ENCODE measurements around the gene EXTL1.
"Not testable (repeated sequence)": the region's sequence is repeated elsewhere in the genome, so short reads cannot be mapped to it uniquely, and the experiment has no call there.

The EXTL1 gene, protein sequence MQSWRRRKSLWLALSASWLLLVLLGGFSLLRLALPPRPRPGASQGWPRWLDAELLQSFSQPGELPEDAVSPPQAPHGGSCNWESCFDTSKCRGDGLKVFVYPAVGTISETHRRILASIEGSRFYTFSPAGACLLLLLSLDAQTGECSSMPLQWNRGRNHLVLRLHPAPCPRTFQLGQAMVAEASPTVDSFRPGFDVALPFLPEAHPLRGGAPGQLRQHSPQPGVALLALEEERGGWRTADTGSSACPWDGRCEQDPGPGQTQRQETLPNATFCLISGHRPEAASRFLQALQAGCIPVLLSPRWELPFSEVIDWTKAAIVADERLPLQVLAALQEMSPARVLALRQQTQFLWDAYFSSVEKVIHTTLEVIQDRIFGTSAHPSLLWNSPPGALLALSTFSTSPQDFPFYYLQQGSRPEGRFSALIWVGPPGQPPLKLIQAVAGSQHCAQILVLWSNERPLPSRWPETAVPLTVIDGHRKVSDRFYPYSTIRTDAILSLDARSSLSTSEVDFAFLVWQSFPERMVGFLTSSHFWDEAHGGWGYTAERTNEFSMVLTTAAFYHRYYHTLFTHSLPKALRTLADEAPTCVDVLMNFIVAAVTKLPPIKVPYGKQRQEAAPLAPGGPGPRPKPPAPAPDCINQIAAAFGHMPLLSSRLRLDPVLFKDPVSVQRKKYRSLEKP

GRCh38 chr1:26021647-26022403, at the start of gene EXTL1:
Gene EXTL1 (plus strand): TSS chr1:26021775. CDS start chr1:26022647, 872 bp downstream.
- DNase-seq: no peak

DNA sequence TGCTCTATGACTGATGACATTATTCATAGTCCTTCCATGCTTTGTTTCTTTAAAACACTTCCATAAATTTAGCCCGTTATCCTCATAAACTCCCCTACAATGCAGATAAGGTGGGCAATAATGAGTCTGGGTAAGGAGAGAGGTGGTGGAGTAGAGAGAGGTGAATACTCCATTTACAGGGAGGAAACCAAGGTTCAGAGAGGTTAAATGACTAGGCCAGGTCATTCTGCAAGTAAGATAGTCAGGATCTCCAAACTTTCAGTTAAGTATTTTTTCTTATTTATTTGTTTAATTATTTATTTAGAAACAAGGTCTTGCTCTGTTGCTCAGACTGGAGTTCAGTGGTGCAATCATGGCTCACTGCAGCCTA, 49.8 kb upstream of the EXTL1 start:
- DNase-seq: no peak

DNA sequence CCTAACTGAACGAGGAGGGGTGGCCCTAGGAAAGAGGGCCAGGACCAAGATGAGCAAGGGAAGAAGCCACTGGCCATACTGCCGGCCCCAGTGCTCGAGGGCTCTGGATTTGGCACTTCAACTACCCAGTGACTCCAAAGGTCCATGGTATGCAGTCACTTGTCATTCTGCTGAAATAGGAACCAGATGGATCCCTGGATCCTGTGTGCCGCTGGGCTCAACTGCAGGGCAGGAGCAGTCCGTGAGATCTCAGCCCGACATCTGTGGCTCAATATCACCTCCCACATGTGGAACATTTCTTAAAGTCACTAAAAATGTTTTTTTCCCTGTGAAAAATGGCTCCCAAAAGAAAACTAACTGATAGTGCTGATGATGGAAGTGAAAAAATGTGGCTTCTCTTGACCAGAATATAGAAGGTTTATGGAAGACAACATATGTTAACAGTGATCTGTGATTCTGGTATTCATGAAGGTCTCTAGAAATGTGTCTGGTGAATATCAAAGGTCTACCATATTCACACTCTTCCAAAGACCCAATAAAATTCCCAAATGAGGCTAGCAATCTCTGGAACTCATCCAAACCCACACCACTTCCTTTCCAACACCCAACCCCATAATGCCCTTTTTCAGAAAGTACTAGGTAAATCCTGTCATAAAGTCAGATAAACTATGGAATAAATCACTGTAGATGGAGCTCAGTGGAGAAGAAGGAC, 47.8 kb upstream of the EXTL1 start:
- DNase-seq: no peak

- no peak for DNase-seq
Measured at GRCh38 chr1:25977801-25978200, 43.8 kb upstream of the EXTL1 start.

DNA sequence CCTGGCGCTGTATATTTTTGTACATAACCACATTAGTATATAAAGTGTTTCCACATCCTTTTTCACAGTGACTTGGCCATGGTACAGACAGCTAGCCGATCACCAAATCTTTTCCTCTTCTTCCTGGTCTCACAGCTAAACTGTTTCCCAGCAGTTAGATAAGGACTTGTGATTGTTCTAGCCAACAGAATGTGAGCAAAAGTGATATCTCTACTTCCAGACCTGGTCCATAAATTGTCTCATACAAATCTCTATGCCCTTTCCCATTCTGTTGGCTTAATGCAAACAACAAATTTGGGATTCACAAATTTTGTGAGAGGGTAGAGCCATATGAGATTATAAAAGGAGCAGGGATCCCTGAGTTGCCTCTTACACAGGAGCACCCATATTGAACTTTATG, 43.2 kb upstream of the EXTL1 start:
- DNase-seq: no peak

DNA sequence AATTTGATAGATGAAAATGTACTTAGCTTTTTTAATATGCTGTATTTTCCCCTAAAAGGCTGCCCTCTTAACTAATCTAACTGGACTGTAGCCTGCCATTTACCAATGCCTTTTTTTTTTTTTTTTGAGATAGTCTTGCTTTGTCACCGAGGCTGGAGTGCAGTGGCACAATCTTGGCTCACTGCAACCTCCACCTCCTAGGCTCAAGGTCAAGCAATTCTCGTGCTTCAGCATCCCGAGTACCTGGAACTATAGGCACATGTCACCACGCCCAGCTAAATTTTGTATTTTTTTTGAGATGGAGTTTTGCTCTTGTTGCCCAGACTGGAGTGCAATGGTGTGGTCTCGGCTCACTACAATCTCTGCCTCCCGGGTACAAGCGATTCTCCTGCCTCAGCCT, 42.4 kb upstream of the EXTL1 start:
- DNase-seq: no peak

DNA sequence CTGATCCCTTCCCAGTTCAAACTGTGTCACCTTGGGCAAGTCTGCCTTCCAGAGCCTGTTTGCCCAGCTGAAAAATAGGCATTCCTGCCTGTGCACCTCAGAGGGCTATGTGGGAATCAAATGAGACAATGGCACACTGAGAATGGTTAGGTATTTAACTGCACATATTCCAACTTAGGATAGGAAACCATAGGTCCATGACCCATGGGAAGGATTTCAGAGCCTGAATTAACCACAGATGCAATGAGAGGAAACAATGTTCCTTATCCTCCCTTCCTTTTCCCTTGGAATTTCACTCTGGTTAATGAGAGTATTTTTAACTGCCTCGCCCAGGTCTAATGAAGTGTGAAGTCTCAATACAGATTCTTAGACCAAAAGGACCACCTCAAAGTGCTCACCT, 36.4 kb upstream of the EXTL1 start:
- no peak for DNase-seq

DNA sequence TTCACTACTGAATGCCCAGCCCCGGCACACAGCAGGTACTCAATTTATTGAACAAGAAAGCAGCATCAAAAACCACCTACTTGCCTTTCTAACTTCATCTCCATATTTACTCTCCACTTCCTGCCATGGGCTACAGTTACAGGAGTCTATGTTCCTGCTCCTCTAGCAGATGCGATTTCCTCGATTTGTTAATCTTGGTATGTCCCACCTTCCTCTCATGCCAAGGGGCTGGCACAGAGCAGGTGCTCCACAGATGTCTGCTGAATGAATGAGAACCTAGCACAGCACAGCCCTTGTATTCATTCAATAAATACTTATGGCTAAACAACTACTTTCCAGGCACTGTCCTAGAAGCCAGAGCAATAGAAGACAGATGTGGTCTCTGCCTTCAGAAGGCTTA, 35.9 kb upstream of the EXTL1 start:
- no peak for DNase-seq

DNA sequence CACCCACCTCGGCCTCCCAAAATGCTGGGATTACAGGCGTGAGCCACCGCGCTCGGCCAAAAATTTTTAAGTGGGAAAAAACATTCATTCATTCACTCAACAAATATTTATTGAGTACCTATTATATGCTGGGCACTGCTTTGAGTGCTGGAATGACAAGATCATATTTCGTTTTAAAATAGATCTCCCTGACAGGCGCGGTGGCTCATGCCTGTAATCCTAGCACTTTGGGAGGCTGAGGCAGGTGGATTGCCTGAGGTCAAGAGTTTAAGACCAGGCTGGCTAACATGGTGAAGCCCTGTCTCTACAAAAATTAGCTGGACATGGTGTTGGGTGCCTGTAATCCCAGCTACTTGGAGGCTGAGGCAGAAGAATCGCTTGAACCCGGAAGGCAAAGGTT, 34.8 kb upstream of the EXTL1 start:
- not testable (repeated sequence) for DNase-seq

DNA sequence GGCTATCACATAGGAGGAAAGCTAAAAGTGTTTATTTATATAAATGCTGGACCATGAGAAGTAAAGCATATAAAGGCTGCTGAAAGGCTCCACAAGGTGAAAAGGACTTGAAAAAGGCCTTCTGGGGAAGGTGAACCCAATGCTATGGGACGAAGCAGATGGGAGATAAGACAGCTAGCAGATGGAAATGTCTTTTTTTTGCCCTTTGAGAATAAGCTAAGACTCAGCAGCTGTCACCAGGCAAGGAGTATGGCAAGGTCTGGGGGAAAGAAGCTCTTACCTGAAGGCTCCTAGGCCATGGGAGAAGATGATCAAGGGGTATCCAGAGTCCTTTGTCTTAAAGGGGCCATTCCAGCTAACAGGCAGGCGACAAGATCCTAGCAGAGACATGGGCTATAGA, 33.6 kb upstream of the EXTL1 start:
- DNase-seq: no peak

- no peak for DNase-seq
Measured at GRCh38 chr1:25989440-25990234, 31.9 kb upstream of the EXTL1 start.

- no peak for DNase-seq
Measured at GRCh38 chr1:25990251-25990650, 31.3 kb upstream of the EXTL1 start.

GRCh38 chr1:25990702-25991395, 30.7 kb upstream of the EXTL1 start:
- DNase-seq: peak; percentile 47

GRCh38 chr1:25991937-25992688, 29.5 kb upstream of the EXTL1 start:
- DNase-seq: no peak

DNA sequence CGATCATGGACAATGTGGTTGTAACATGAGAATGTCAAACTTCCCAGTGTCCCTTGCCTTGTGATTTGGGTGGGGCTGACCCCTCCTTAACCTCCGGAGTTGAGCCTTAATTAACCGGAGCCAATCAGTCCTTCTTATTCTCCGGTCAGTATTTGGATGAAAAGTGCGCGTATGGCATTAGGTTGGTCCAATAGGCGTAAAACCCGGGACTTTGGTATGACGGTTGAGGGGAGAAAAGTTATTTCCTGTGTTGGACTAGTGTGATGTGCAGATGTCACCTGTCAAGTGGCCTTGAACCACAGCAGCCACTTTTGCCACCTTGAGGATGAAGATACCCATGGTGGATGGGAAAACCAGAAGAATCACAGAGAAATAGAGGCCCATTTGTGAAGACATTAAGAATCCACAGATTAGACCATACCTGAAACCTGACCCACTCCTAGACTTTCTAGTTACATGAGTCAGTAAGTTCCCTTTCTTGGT, 28.8 kb upstream of the EXTL1 start:
- DNase-seq: no peak

DNA sequence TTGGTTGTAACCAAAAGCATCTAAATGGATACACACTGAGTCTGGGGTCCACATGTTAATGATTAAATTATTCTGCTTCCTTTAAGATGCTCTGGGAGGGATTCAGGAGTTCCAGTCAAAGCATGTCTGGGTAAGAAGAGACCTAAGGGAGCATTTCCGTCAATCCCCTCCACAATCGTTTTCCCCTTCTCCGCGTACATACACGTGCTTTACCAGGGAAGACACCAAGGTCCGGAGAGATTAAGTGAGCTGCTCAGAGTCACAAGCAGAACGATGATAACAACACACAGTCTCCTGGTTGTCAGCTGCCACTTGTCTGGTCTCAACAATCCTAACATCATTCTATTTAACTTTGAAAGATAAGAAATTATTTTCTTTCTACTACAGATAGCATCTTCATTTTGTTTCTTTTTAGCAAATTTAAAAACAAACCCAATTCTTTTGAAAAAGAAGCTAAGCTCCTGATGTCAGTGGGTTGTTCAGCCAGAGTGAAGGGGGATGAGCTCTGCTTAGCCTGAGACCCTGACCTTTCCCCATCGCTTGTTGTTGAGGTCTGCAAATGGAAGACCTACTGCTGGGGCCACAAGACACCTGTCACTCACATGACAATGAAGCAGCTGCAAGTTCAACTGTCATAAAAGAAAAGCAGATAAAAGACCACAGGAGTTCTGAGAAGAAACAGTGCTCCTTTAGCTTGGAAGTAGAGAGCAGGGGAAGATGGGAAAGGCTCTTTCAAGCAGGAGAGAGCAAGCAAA, 28.2 kb upstream of the EXTL1 start:
- no peak for DNase-seq

GRCh38 chr1:25994402-25995150, 27.0 kb upstream of the EXTL1 start:
- DNase-seq: no peak

DNA sequence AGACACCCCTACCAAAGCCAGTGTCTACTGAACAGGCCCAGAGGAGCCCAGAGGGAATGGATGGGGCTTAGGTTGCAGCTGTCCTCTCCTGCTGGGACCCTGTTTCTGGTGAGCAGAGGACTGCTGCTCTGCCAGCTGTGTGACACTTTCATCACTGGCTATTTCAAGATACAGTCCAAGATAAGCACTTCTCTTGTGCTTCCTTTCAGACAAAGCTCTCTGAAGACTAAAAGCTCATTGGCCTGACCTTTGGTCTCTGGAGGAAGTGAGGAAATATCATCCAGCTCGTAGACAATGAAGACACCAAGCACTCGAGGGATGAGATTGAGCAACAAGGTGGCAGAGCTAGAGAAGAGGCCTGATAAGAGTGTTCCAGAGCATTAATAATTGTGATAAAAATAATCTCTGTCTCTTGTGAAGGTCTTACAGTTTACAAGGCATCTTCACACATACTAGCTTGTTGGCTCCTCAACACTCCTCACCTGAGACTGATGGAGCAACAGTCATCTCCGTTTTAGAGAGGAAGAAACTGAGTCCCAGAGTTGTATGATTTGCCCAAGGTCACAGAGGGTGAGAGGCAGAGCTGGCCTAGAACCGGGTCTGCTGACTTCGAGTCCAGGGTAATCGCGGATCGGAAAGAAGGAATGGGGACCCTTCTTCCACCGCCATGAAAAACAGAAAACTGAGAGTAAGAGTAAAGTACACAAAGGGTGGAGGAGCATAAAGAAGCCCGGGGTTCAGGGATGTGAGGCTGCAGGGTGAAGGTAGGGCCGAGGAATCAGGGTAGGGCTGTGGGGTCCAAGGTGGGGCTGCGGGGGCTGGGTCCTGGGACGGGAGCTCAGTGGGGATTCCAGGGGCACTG, 24.4 kb upstream of the EXTL1 start:
- no peak for DNase-seq

All from activated T-cell treated with anti-CD3 and anti-CD28 coated beads, Interleukin-2, amount 50 U/mL, for 1 hour (primary cell).